H1 (cell line): Measurements from ENCODE around the gene NHERF2. TPM values are rescaled to one million over a fixed set of nuclear protein-coding genes. Genes with fewer than 3 reads are reported as not detected.

ENCODE experiments used
- SIRT6 ChIP-seq: IDR thresholded peaks from one replicate; pipeline ENCODE4 v1.7.1; 2012; ENCODE audit warnings: low read length, inconsistent platforms
- polyA plus RNA-seq, 7 experiments: library from polyadenylated mRNA; depleted of rRNA in 3 of 7; stranded (reverse) in 5 of 7; unstranded in 2 of 7; fragments of >200 nt in 5 of 7; fragments of 200-250 nt in 2 of 7; gene quantifications; 1 replicate in 5 of 7; 2 replicates in 1 of 7; 4 replicates in 1 of 7; pipeline versions ENCODE4 v1.2.1 to v1.2.3, GENCODE V29; 2011 to 2013; ENCODE audit warnings: missing spikeins in 2 of 7, mixed read lengths in 2 of 7
- total RNA-seq: library from RNA; stranded (reverse); fragmentation: NEBNext Ultra II Directional; extraction: Animal tissue kit (Norgen Biotek cat#: 25700); gene quantifications from 2 replicates; pipeline ENCODE4 v1.2.1, GENCODE V29; 2021
- TF ChIP-seq, protein P1 (sequence below), 3 experiments: IDR thresholded peaks; 1 replicate in 2 of 3; 2 replicates in 1 of 3; pipeline versions ENCODE4 v1.5.1 to v1.6.1; 2011; ENCODE audit warnings: low read length in 3 of 3, mild to moderate bottlenecking in 3 of 3, inconsistent platforms in 2 of 3, low read depth in 1 of 3, moderate library complexity in 1 of 3; ENCODE audit not compliant: insufficient read depth in 1 of 3; ENCODE audit errors: control extremely low read depth in 1 of 3

The NHERF2 gene
- total and polyA plus RNA-seq, 2 of the 8 experiments (the other 6 are each of a cell fraction or from before 2014, with no cell fraction given), result 13.9 to 19.3 TPM

DNA sequence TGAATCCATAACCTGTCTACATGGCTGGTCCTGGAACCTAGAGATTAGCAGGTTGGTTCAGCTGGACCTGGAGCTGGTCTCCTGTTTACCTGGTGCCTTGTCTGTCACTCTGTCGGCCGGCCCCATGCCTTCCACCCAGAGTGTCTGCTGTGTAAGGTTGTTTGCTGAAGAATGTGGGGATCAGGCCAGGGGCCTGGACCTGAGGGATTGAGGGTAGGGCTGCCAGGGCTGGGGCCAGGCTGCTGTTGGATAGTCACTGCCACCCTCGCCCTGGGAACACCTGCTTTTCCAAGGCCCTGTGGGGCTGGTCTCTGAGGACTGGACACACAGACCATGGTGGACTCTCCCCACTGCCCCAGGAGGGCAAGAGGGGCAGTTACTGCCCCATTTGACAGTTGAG lies 1.4 kb downstream of the NHERF2 start (continued):
- no peak for TF ChIP-seq SIRT6
- TF ChIP-seq, protein P1, sequence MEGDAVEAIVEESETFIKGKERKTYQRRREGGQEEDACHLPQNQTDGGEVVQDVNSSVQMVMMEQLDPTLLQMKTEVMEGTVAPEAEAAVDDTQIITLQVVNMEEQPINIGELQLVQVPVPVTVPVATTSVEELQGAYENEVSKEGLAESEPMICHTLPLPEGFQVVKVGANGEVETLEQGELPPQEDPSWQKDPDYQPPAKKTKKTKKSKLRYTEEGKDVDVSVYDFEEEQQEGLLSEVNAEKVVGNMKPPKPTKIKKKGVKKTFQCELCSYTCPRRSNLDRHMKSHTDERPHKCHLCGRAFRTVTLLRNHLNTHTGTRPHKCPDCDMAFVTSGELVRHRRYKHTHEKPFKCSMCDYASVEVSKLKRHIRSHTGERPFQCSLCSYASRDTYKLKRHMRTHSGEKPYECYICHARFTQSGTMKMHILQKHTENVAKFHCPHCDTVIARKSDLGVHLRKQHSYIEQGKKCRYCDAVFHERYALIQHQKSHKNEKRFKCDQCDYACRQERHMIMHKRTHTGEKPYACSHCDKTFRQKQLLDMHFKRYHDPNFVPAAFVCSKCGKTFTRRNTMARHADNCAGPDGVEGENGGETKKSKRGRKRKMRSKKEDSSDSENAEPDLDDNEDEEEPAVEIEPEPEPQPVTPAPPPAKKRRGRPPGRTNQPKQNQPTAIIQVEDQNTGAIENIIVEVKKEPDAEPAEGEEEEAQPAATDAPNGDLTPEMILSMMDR (IDR thresholded peaks at IDR 0.05; ENCODE audit: control extremely low read depth in 1 of 3, insufficient read depth in 1 of 3, low read depth in 1 of 3, low read length in 3 of 3), result no peak
